ENCODE data around the gene CIRBP.

The CIRBP gene

DNA sequence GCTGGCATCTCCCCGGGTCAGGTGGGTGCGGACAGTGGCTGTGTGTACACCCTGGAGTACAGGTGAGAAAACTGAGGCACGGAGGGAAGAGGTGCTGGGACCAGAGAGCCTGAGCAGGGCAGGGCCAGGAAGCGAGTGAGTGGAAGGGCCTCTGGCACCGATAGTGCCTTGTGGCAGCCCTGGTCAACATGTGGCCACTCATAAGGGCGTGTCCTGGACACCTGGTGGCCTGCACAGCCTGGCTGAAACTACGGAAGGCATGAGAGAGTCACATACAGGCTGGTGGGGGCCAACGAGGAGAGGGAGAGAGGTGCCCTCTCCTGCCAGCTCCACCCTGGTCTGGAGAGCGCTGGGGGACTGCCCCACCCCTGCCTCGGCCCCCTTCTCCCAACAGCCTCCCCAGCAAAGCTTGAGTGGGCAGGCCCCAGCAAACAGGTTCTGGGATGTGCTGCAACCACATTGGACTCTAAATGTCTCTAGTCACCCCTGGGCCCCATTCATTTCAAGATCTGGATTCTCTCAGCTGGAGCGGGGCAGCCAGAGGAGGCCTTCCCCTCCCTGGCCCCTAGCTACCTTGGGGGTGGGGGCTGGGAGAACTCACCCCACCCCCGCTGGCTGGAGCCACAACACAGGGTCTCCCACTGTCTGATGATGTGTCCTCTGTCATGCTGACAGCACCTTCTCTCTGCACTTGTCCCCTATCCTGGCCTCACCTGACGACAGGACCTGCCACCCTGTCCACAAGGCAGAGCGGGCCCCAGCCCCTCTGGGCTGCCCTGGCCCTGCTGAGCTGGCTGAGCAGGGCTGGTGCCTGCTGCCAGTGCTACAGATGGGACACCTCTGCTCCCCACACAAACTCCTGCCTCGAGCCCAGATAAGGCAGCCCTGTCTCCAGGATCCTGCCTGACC is 37.1 kb upstream of the CIRBP start:
- ChIA-PET POLR2A (interaction anchor here (1.1 kb wide), 1 partner anchor 37 kb away, joined by 4 read pairs; the partner anchor contains the start of gene CIRBP), CTCF (interaction anchor here (0.6 kb wide), 1 partner anchor 14 kb away, joined by 5 read pairs; no protein-coding TSS in a partner anchor)
- DNase-seq (ENCODE audit: extremely low spot score), result no peak
- TF ChIP-seq NFRKB (IDR thresholded peaks at IDR 0.05) (no peak), FOXA1 (IDR thresholded peaks at IDR 0.05) (no peak), LEF1 (IDR thresholded peaks at IDR 0.05; ENCODE audit: borderline replicate concordance) (no peak), L3MBTL2 (conservative IDR thresholded peaks at IDR 0.05) (no peak), FOXM1 (IDR thresholded peaks at IDR 0.05; ENCODE audit: borderline replicate concordance) (no peak)

- ChIA-PET CTCF (interaction anchor here (0.6 kb wide), 1 partner anchor 15 kb away, joined by 5 read pairs; no protein-coding TSS in a partner anchor), POLR2A (interaction anchor here (1.1 kb wide), 1 partner anchor 36 kb away, joined by 4 read pairs; the partner anchor contains the start of gene CIRBP)
- TF ChIP-seq FOXA1 (IDR thresholded peaks at IDR 0.05) (no peak), ARNT (IDR thresholded peaks at IDR 0.05) (no peak), FOXM1 (IDR thresholded peaks at IDR 0.05; ENCODE audit: borderline replicate concordance) (no peak), TARDBP (IDR thresholded peaks at IDR 0.05) (no peak), ELF4 (IDR thresholded peaks at IDR 0.05) (no peak), CTBP1 (IDR thresholded peaks at IDR 0.05; ENCODE audit: borderline replicate concordance) (no peak)
- no peak for DNase-seq (ENCODE audit: extremely low spot score)
These were observed 36.5 kb upstream of the CIRBP start for GRCh38 chr19:1232652-1233072.

GRCh38 chr19:1233115-1233667 is 35.9 kb upstream of the CIRBP start:
- ChIA-PET CTCF (no interaction called here), POLR2A (interaction anchor here (1.1 kb wide), 1 partner anchor 36 kb away, joined by 4 read pairs; the partner anchor contains the start of gene CIRBP)
- no peak for TF ChIP-seq BHLHE40 (IDR thresholded peaks at IDR 0.05; ENCODE audit: borderline replicate concordance)
- no peak for TF ChIP-seq FOXK2 (IDR thresholded peaks at IDR 0.05)
- TF ChIP-seq CTBP1 (IDR thresholded peaks at IDR 0.05; ENCODE audit: borderline replicate concordance), result no peak
- TF ChIP-seq NFRKB (IDR thresholded peaks at IDR 0.05), result no peak
- TF ChIP-seq SP1 (IDR thresholded peaks at IDR 0.05), result no peak
- TF ChIP-seq HDGF (IDR thresholded peaks at IDR 0.05; ENCODE audit: borderline replicate concordance), result no peak
- TF ChIP-seq ZNF384 (IDR thresholded peaks at IDR 0.05), result no peak
- TF ChIP-seq TARDBP (IDR thresholded peaks at IDR 0.05), result no peak
- TF ChIP-seq SUZ12 (IDR thresholded peaks at IDR 0.05), result no peak
- no peak for TF ChIP-seq FOXM1 (IDR thresholded peaks at IDR 0.05; ENCODE audit: borderline replicate concordance)
- no peak for TF ChIP-seq PKNOX1 (IDR thresholded peaks at IDR 0.05)
- no peak for TF ChIP-seq FOXA1 (IDR thresholded peaks at IDR 0.05)
- TF ChIP-seq L3MBTL2 (conservative IDR thresholded peaks at IDR 0.05), result no peak
- TF ChIP-seq LEF1 (IDR thresholded peaks at IDR 0.05; ENCODE audit: borderline replicate concordance), result no peak
- no peak for TF ChIP-seq ELF4 (IDR thresholded peaks at IDR 0.05)
- TF ChIP-seq ARNT (IDR thresholded peaks at IDR 0.05), result no peak
- no peak for DNase-seq (ENCODE audit: extremely low spot score)

DNA sequence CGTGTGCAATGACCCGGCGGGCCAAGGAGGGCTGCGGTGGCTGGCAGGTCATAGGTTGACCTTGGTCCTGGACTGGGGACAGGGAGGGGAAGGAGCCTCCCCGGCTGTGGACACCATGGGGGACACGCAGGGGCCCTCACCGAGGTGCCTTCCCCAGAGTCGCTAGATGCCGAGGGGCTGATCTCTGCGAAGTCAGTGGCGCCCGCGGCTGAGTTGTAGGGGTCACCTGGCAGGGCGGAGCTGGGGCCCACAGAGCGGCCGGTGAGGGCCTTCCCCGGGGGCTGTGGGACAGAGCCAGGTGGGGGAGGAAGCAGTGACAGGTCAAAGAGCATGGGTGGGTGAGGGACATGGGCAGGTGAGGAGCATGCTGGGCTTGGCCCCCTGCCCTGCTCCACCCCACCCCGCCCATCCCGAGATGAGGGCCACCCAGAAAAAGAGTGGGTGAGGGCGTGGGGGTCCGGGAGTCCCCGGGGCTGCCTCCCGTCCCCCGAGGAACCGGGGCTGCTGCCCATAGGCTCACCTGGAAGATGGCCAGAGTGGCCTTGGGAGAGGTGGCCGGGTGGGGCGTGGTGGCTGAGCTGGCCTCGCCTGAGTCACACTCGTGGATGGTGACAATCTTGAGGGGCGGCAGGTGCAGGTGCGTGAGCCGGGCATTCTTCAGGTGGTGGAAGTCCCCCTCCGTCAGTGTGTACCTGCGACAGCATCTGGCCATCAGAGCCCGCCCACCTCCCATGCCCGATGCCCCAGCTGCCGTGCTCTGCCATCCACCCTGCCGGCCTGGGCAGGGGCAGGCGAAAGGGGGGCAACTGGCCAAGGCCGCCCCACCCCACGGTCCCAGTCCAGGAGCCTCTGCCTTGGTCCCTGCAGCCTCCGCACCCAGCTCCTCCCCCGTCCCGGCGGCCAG is 34.8 kb upstream of the CIRBP start:
- POLR2A ChIA-PET, result no interaction called here
- DNase-seq (ENCODE audit: extremely low spot score), result no peak
- CTCF ChIA-PET, result no interaction called here
- TF ChIP-seq SUZ12 (IDR thresholded peaks at IDR 0.05) (no peak), LEF1 (IDR thresholded peaks at IDR 0.05; ENCODE audit: borderline replicate concordance) (no peak), FOXK2 (IDR thresholded peaks at IDR 0.05) (no peak), ELF4 (IDR thresholded peaks at IDR 0.05) (no peak), PKNOX1 (IDR thresholded peaks at IDR 0.05) (no peak), SP1 (IDR thresholded peaks at IDR 0.05) (no peak), BHLHE40 (IDR thresholded peaks at IDR 0.05; ENCODE audit: borderline replicate concordance) (no peak)

- CTCF ChIA-PET, result no interaction called here
- no peak for DNase-seq (ENCODE audit: extremely low spot score)
- TF ChIP-seq L3MBTL2 (conservative IDR thresholded peaks at IDR 0.05), result no peak
- no peak for TF ChIP-seq SP1 (IDR thresholded peaks at IDR 0.05)
- no peak for TF ChIP-seq CTBP1 (IDR thresholded peaks at IDR 0.05; ENCODE audit: borderline replicate concordance)
- TF ChIP-seq FOXM1 (IDR thresholded peaks at IDR 0.05; ENCODE audit: borderline replicate concordance), result no peak
- no peak for TF ChIP-seq ZNF384 (IDR thresholded peaks at IDR 0.05)
- TF ChIP-seq ARNT (IDR thresholded peaks at IDR 0.05), result no peak
- TF ChIP-seq LEF1 (IDR thresholded peaks at IDR 0.05; ENCODE audit: borderline replicate concordance), result no peak
- no peak for TF ChIP-seq NFRKB (IDR thresholded peaks at IDR 0.05)
- TF ChIP-seq SUZ12 (IDR thresholded peaks at IDR 0.05), result no peak
- POLR2A ChIA-PET, result no interaction called here
These were observed 34.2 kb upstream of the CIRBP start for GRCh38 chr19:1234955-1235380.

All from HEK293T (cell line).